K562 treated with DMSO at 1 percent for 48 hours (cell line): Measurements from ENCODE around the gene PDC. TPM values are rescaled to one million over a fixed set of nuclear protein-coding genes. Genes with fewer than 3 reads are reported as not detected.

Experiments used
- total RNA-seq: library from RNA; unstranded; fragments of 300-600 nt; gene quantifications from 2 replicates; pipeline ENCODE4 v1.2.3, GENCODE V29; 2022; ENCODE audit warnings: low replicate concordance; ENCODE audit errors: extremely low read depth

Gene PDC
- total RNA-seq = not detected in 2 replicates

GRCh38 chr1:186461014-186461413 is at the start of gene PDC:
TSS of gene PDC (minus strand) at chr1:186461114. CDS start at chr1:186449459, 11,655 bp downstream.

Other genes with a start within 250 kb of the PDC start
- not detected in 2 replicates for gene PRG4, start 164.8 kb downstream of the PDC start, total RNA-seq
- gene TPR, start 85.9 kb downstream of the PDC start, total RNA-seq = 124 TPM in 1 of 2 replicates, not detected in the other
- not detected in 2 replicates for gene ODR4, start 85.3 kb downstream of the PDC start, total RNA-seq
- gene PTGS2, start 219.3 kb upstream of the PDC start, total RNA-seq = not detected in 2 replicates